Skin epidermis (tissue), 12 donors: ENCODE data around the gene ADGRE3.
"Not testable (repeated sequence)": the region's sequence is repeated elsewhere in the genome, so short reads cannot be mapped to it uniquely, and the experiment has no call there.

ENCODE experiments used
- H3K27ac ChIP-seq, 21 experiments: fragments of 200-600 bp; sonication (generic) in 11 of 21; one replicate each; pipeline ENCODE4 v1.5.0; 2020; ENCODE audit warnings: mild to moderate bottlenecking in 3 of 21, inconsistent platforms in 2 of 21, moderate library complexity in 2 of 21
- H3K4me3 ChIP-seq, 7 experiments: fragments of 200-600 bp; sonication (generic) in 2 of 7; one replicate each; pipeline ENCODE4 v1.5.0; 2020; ENCODE audit warnings: inconsistent platforms in 2 of 7, mild to moderate bottlenecking in 2 of 7, moderate library complexity in 1 of 7

The ADGRE3 gene

GRCh38 chr19:14612657-14613056 lies 62.0 kb downstream of the ADGRE3 start:
- peak overlapping the region in 1 of 21 experiments; percentile 18 for H3K27ac ChIP-seq
- no peak overlapping the region for H3K4me3 ChIP-seq

GRCh38 chr19:14612242-14612641 lies 62.4 kb downstream of the ADGRE3 start:
- H3K4me3 ChIP-seq, H3K27ac ChIP-seq: not testable (repeated sequence)

GRCh38 chr19:14611051-14611450 lies 63.6 kb downstream of the ADGRE3 start:
- Histone ChIP-seq H3K27ac (no peak overlapping the region), H3K4me3 (no peak overlapping the region)

- no peak overlapping the region for H3K27ac ChIP-seq
- no peak overlapping the region for H3K4me3 ChIP-seq
Observed at GRCh38 chr19:14606627-14607026, 68.0 kb downstream of the ADGRE3 start.

- H3K27ac ChIP-seq = peak overlapping the region in 1 of 21 experiments; percentile 29
- H3K4me3 ChIP-seq = no peak overlapping the region
Observed at GRCh38 chr19:14603990-14604387, 70.7 kb downstream of the ADGRE3 start.

- no peak overlapping the region for H3K27ac ChIP-seq
- H3K4me3 ChIP-seq = no peak overlapping the region
Observed at GRCh38 chr19:14599548-14600147, 75.0 kb downstream of the ADGRE3 start.

- H3K27ac ChIP-seq = no peak overlapping the region
- H3K4me3 ChIP-seq = no peak overlapping the region
Observed at GRCh38 chr19:14595558-14595957, 79.1 kb downstream of the ADGRE3 start.

- not testable (repeated sequence) for H3K27ac ChIP-seq, H3K4me3 ChIP-seq
Observed at GRCh38 chr19:14589433-14589832, 85.2 kb downstream of the ADGRE3 start.

- not testable (repeated sequence) for H3K4me3 ChIP-seq, H3K27ac ChIP-seq
Observed at GRCh38 chr19:14585187-14585586, 89.5 kb downstream of the ADGRE3 start.

GRCh38 chr19:14584372-14584771 lies 90.3 kb downstream of the ADGRE3 start:
- not testable (repeated sequence) for H3K27ac ChIP-seq, H3K4me3 ChIP-seq

GRCh38 chr19:14582894-14583340 lies 91.7 kb downstream of the ADGRE3 start, which contains the start of gene CLEC17A:
Gene CLEC17A, plus strand, starts transcription at chr19:14583084. Its CDS starts 77 bp downstream, at chr19:14583161.
- Histone ChIP-seq H3K4me3 (no peak within 1 kb of the TSS), H3K27ac (peak within 1 kb of the TSS in 1 of 21 experiments; percentile 61)

- H3K27ac ChIP-seq = no peak overlapping the region
- H3K4me3 ChIP-seq = no peak overlapping the region
Observed at GRCh38 chr19:14580623-14581237, 93.9 kb downstream of the ADGRE3 start.

- Histone ChIP-seq H3K4me3 (no peak overlapping the region), H3K27ac (no peak overlapping the region)
Observed at GRCh38 chr19:14577885-14578427, 96.7 kb downstream of the ADGRE3 start.

- Histone ChIP-seq H3K4me3 (no peak overlapping the region), H3K27ac (no peak overlapping the region)
Observed at GRCh38 chr19:14577264-14577663, 97.4 kb downstream of the ADGRE3 start.

- Histone ChIP-seq H3K27ac (no peak overlapping the region), H3K4me3 (no peak overlapping the region)
Observed at GRCh38 chr19:14576363-14576762, 98.3 kb downstream of the ADGRE3 start.

- Histone ChIP-seq H3K27ac (no peak overlapping the region), H3K4me3 (no peak overlapping the region)
Observed at GRCh38 chr19:14575428-14575980, 99.1 kb downstream of the ADGRE3 start.

- peak within 1 kb of the TSS; percentile 6 to 98 (median 88) for H3K27ac ChIP-seq
Observed at GRCh38 chr19:14571695-14572490, 102.8 kb downstream of the ADGRE3 start, which contains the start of gene NDUFB7. Gene NDUFB7, minus strand, starts transcription at chr19:14572066. Its CDS starts 66 bp downstream, at chr19:14572000.

GRCh38 chr19:14570864-14571527 lies 103.6 kb downstream of the ADGRE3 start:
- Histone ChIP-seq H3K27ac (peak overlapping the region in 20 of 21 experiments; percentile 6 to 98 (median 88)), H3K4me3 (peak overlapping the region; percentile 62 to 93 (median 77))

More at GRCh38 chr19:14571695-14572490, 102.8 kb downstream of the ADGRE3 start, which contains the start of gene NDUFB7:
- H3K4me3 ChIP-seq = peak within 1 kb of the TSS; percentile 62 to 93 (median 77)
